NOMO-1 treated with dmso at 0.1 percent for 144 hours (cell line): ENCODE data around the gene INO80E.

Experiments
- DNase-seq: peaks from one replicate; lab custom pipeline; 2025; ENCODE audit not compliant: unreplicated experiment; lab: John Stamatoyannopoulos, UW

Gene INO80E

DNA sequence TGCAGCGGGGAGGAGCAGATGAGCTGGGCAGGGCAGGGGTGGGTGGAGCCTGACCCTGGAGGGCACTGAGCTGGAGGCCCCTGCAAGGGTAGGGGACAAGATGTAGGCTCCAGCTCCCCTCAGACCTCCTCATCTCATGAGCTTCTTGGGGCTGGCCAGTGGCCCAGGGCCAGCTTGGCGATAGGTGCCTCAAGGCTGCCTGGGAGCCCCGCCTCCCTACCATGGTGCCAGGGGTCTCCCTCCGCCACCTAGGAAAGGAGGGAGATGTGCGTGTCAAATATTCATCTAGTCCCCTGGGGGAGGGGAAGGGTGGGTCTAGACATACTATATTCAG is 4.5 kb upstream of the INO80E start:
- DNase-seq, result no peak

DNA sequence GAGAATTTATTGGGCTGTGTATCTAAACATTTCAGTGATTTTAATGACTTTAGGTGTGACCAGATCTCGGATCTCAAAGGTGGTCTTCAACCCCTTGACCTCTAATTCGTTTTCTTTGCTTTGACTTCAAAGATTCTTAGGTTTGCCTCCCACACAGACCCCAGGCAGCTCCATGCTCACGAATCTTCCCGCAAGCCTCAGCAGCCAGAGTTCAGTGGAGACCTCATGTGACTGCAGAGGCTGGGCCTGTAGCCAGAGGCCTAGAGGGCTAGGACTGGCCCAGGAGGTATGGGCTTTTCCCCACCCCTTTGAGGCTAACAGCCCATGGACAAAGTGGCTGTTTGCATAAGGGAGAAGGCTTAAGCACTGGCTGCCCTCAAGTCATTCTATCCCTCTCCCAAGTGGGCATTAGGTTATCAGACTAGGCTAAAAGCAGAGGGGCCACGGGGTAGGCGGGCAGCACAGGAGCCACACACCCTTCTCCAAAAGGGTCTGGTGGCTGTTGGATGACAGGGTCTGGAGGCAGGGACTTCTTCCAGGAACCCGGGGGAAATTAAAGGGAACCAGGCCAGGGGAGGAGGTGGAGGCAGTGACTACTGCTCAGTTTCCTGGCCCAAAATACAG is 3.6 kb upstream of the INO80E start:
- DNase-seq, result no peak

DNA sequence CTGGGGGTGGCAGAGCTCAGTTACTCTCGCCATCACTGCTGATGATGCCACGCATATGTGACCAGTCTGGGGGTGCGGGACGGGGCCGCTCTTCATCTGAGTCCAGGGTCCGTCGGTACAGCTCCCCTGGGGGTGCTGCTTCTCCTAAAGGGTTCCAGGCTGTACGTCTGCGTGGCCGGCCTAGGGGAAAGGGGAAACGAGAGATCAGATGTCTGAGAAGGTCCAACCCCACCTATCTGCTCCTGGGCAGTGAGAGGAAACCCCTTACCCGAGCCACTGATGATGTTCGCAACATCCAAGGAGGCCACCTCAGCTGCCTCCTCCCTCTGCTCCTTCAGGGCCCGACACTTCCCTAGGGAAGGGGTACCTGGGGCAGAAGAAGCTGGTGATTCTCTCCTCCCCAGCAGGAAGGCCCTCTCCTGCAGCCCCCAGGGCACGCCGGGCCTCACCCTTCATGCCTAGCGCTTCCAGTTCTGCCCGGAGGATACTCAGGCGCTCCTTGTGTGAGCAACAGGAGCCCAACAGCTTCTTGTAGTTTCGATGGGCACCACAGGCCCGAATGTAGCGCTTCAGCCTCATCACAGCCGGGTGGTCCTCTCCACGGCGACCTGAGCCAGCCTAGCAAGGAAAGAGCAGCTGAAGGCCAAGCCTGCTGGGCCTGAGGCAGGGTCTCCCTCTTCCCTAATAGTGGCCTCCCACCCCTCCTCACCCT is 2.7 kb upstream of the INO80E start:
- no peak for DNase-seq

DNA sequence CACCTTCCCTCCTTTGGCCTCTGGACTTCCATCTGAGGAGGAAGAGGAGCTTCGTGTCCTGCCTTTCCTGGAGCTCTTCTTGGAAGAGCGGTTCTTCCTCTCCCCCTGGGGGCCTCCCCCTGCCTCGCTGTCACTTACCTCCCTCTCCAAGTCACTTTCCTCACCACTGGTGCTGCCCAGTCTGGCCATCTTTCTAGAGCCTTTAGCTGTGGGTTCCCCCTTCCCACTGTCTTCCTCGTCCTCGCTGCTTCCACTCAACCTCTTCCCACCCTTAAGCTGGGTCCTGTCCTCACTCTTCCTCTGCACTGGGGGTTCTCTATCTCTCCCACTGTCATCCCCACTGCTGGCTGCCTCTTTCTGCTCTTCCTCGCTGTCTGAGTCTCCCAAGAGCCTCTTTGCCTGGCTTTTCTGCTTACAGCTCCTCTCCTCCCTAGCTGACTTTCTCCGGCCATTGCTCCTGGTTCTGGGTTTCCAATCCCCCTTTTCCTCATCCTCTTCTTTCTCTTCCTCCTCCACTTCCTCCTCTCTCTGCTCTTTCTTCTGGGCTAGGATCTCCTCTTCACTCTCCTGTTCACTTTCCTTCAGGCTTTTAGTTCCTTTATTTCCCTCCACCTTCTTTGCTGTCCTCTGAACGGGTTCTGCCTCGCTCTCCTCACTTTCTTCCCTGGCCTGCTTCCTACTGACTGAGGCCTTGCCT is 2.0 kb upstream of the INO80E start:
- DNase-seq, result no peak

GRCh38 chr16:29994600-29995323 is 1.3 kb upstream of the INO80E start:
- DNase-seq, result no peak

DNA sequence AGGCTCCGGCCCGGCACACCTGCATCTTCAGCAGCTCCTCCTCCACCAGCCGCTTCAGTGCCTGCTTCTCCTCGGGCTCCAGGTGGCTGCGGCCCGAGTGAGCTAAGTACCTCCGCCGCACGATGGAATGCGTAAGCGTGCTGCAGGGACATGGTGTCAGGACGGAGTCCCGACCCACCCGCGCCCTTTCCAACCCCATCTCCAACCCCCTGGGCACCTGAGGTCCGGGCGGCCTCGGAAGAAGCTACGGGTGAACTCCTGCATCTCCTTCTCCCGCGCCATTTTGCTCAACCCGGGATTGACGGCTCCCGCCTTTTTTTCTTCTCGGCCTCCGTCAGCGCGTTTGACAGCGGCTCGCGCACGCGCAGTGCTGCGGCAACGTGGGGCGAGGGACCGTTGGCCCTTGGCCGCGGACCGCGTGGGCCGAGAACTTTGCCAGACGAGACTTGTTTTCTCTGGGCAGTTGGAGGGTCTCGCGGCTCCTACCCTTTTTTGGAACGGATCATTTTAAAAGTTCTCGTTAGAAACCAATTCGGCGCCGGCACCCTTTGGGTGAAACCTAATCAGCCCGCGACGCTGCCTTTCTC is 624 bp upstream of the INO80E start, which contains the start of gene HIRIP3:
TSS of gene HIRIP3 (minus strand) at position 294 of the 587 bp plus-strand sequence. CDS start at position 282, 12 bp downstream.
- peak; percentile 84 for DNase-seq

DNA sequence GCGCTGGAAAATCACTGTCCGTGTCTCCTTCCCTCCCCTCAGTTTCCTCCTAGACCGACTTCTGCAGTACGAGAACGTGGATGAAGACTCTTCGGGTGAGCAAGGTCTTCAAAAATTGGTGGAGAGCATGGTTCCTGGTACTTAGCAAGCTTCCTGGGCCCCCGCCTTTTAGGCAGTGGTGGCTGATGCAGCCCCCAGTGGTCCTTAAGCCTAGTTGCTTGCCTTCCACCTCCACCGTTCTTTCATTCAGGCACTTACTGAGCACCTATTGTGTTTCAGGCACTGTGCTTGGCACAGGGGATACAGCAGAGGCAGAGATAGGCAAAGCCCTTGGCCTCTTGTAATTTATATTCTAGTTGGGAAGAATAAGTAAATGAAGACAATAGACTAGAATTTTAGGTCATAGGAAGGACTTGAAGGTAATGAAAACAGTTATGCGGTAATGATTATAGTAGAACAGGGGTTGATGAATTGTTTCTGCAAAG is 767 bp downstream of the INO80E start:
- DNase-seq, result no peak

DNA sequence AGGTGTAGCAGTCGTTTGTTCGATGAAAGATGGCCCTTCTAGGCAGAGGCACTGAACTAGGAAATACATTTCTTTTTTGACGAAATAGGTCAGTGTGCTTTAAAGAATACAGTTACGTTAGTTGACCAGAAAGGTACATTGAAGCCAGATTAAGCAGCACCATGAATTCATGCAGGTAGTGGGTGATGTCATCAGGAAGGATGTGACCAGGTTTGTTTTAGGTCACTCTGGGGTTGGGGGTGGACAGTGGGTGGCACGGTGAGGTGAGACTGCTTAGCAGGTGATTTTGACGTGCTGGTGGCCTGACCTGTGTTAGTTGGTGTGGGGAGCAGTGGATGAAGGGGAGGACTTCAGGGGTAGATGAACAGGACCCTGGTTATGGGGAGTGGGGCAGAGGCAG is 3.6 kb downstream of the INO80E start:
- DNase-seq, result no peak

DNA sequence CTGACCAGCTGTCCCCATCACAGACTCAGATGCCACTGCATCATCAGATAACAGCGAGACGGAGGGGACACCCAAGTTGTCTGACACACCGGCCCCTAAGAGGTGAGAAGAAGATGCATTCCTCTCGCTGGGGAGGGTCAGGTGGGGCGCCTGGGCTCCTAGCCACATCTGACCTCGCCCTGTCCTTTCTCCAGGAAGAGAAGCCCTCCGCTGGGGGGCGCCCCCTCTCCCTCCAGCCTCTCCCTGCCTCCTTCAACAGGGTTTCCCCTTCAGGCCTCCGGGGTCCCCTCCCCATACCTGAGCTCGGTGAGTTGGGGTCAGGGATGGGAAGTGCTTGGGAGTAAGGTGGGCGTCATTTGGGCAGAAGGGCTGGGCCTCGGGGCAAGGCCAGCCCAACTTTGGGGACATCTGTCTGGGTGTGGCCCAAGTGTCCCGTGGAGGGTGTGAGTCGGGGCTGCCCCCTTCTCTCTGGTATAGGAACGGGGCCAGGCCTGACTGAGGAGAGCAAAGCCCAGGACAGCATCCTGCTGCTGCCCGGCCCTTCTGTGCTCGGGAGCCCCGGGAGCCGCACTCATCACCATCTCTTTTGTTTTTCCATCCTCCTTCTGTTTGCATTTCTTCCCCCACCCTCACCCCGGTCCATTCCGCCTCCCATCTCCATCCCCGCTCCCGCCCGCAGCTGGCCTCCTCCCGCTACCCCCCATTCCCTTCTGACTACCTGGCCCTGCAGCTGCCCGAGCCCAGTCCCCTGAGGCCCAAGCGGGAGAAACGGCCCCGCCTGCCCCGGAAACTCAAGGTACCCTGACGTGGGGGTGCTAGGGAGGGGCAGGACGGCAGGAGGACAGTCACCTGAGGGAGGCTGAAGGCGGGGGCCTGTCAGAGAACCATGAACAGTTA is 4.9 kb downstream of the INO80E start:
- no peak for DNase-seq

DNA sequence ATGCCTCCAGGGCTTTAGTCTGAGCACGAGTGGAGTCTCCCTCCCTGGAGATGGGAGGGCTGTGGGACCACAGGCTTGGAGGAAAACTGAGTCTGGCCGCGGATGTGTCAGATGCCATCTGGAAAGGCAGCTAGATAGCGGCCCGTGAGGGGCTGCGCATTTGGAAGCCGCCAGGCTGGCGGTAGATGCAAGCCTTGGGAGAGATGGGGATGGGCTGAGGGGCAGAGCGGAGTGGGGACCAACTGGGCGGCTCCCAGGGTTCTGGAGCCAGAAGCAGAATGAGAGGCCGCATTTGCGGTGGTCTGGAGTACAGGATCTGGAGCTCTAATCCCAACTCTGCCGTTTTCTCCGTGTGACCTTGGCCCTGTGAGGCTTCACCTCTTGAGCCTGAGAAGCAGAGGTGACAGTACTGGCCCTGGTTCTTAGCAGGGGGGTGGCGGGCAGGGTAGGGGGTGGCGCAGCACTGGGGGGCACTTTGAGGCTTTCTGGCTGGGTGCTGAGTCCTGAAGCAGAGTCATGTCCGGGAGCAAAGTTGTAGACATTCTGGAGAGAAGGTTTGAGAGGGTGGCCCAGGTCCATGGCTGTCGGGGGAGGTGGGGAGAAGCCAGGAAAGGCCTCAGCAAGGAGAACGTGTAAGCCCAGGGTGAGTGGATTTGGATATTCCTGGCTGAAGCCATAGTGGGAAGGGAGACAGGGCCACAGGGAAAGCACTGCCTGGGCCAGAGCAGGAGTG is 6.7 kb downstream of the INO80E start:
- DNase-seq, result no peak

DNA sequence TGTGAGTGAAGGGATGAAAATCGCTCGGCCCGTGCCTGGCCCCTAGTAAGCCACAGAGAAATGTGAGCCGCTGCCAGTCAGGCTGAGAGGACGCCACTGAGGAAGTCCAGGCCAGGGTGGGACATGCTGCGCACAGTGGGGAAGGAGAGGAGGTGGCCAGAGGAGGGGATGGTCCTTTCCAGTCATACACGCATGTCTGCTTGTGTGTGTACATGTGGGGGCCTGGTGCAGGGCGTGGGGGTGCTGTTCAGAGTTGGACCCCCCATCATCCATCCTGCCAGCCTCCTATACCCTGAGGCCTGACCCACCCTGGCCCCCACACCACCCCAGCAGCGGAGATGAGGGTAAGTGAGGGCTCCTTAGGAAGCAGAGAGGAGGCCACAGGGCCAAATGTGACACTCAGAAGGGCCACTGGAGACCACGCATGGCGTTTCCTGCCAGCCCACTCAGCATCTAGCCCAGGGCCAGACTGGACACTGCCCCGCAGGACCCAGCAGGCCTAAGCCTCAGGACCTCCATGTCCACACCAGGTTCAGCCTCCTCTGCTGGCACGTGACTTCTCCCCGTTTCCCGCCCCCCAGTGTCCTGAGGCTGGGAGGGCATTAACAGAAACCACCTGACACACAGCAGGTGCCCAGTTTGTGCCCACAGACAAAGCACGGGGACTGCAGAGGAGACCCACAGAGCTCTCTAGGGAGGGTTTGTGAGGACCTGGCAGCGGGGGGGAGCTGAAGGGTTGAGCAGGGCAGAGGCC is 7.8 kb downstream of the INO80E start:
- DNase-seq, result no peak

DNA sequence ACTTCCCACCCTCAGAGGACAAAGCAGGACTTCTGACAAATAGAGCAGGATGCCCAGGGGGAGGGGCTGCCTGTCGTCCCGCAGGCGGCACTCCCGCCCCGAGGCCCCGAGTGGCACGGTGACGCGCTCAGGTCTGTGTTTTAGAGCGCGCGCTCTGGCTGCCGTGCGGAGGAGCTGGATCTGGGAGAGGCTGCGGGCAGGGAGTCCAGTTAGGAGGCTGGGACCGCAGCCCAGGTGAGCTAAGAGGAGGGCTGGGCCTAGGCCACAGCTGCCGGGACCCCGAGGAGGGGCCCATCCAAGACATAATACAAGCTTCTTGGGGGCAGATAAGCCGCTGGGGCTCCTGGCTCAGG is 8.4 kb downstream of the INO80E start:
- no peak for DNase-seq

- no peak for DNase-seq
Observed at GRCh38 chr16:30004811-30005242, 8.8 kb downstream of the INO80E start.

- DNase-seq, result no peak
Observed at GRCh38 chr16:30005341-30006094, 9.5 kb downstream of the INO80E start.

DNA sequence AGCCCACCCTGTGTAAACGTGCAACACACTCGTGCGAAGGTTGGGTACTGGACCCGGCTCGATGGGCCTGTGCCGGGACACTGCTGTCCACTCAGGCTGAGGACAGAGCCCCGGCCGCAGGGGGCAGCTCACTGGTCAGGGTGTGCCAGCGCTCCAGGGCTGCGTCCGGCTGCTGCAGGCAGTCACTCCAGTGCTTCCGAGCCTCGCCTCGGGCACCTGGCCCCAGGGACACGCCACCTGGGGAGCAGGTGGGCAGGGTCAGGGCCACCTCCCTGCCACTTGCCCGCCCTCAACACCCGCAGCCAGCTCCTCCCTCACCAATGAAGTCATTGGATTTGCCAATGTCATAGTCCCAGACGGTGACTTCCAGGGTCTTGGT is 10.0 kb downstream of the INO80E start:
- DNase-seq, result no peak

- no peak for DNase-seq
Observed at GRCh38 chr16:30006659-30007377, 10.8 kb downstream of the INO80E start.

DNA sequence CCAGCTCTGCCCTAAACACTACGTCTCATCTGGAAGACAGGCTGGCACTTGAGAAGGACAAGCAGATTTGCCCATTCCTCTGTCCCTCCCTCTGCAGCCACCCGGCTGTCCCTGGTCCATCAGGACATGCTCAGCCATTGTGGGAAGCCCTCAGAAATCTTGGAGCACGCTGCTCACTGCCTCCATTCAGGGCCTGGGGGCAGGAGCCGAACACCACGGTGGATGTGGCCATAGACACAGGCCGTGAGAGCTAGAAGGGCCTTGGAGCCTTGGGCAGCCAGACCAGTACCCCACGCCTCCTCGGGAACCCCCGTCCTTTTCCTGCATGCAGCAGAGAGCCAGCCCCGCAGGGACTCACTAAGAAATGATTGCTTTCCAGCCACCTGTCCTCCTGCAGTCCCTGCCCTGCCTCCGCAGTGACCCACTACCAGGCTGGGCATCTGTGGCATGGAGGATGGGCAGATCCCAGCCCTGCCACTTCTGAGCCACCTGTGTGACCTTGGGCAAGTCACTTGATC is 11.4 kb downstream of the INO80E start:
- no peak for DNase-seq
